Measurements from ENCODE around the gene SUN1. TPM values are rescaled to one million over a fixed set of nuclear protein-coding genes. Genes with fewer than 3 reads are reported as not detected.

SUN1 gene
- polyA plus RNA-seq, 1 of the 3 experiments (the other 2 are of a cell fraction) = 369 TPM

- no peak overlapping the region for H3K4me2 ChIP-seq
- H3K27ac ChIP-seq (ENCODE audit: low read depth in 2 of 2, low read length in 1 of 2) = no peak overlapping the region
- TF ChIP-seq TCF12 (IDR thresholded peaks at IDR 0.05) (no peak), REST (IDR thresholded peaks at IDR 0.05; ENCODE audit: low read depth, low read length) (no peak), MEF2A (IDR thresholded peaks at IDR 0.05; ENCODE audit: borderline replicate concordance, low read depth) (no peak), TEAD4 (IDR thresholded peaks at IDR 0.05; ENCODE audit: borderline replicate concordance, insufficient read depth) (no peak), FOXM1 (IDR thresholded peaks at IDR 0.05; ENCODE audit: low read depth) (no peak), TAF1 (IDR thresholded peaks at IDR 0.05; ENCODE audit: borderline replicate concordance, low read depth, low read length) (no peak), EZH2phosphoT487 (IDR thresholded peaks at IDR 0.05; ENCODE audit: borderline replicate concordance, low read depth) (no peak), GATA2 (CRISPR knock-in tag; IDR thresholded peaks at IDR 0.05) (no peak)
- WGBS (ENCODE audit: low lambda C conversion rate) = 94% methylated on average over 32 of the region's 43 CpGs
- peaks cover 11 to 49% of the 10 kb centered on the region in 2 experiments for H3K36me3 ChIP-seq (replicated peaks in 1 of 2; ENCODE audit: control insufficient read depth in 1 of 2, insufficient read depth in 2 of 2, low read length in 1 of 2)
- H3K4me3 ChIP-seq (ENCODE audit: low read depth in 2 of 2, low read length in 1 of 2) = no peak overlapping the region
- no peak for DNase-seq
- no peak overlapping the region for H3K9ac ChIP-seq
- ChIA-PET POLR2A (no interaction called here), CTCF (interaction anchor here (1.2 to 1.9 kb wide), 2 partner anchors 15 to 105 kb away, joined by 3 to 8 read pairs; no protein-coding TSS in a partner anchor)
- H4K20me1 ChIP-seq (ENCODE audit: insufficient read depth) = peaks cover 58% of the 10 kb centered on the region
- H3K4me1 ChIP-seq (ENCODE audit: control insufficient read depth in 1 of 2, insufficient read depth in 2 of 2, low read depth in 1 of 2, low read length in 1 of 2) = no peaks in the 10 kb centered on the region
- no peaks in the 10 kb centered on the region for H3K9me3 ChIP-seq
- no peaks in the 10 kb centered on the region for H3K27me3 ChIP-seq (ENCODE audit: insufficient read depth)
- H3K79me2 ChIP-seq (ENCODE audit: insufficient read depth) = peaks cover 61% of the 10 kb centered on the region
- H3F3A ChIP-seq (replicated peaks; ENCODE audit: insufficient read depth) = peaks cover 4% of the 10 kb centered on the region
- no peaks in the 10 kb centered on the region for H3K9me2 ChIP-seq
- H2AFZ ChIP-seq (ENCODE audit: low read depth) = no peak overlapping the region
These were observed 56.1 kb downstream of the SUN1 start for GRCh38 chr7:888081-889024.

GRCh38 chr7:889025-889390 is 56.7 kb downstream of the SUN1 start:
- no peak overlapping the region for H2AFZ ChIP-seq (ENCODE audit: low read depth)
- no peak for DNase-seq
- H3K4me3 ChIP-seq (ENCODE audit: low read depth in 2 of 2, low read length in 1 of 2) = no peak overlapping the region
- H4K20me1 ChIP-seq (ENCODE audit: insufficient read depth) = peaks cover 52% of the 10 kb centered on the region
- ChIA-PET CTCF (interaction anchor here (1.9 kb wide), 1 partner anchor 16 kb away, joined by 8 read pairs; no protein-coding TSS in a partner anchor), POLR2A (no interaction called here)
- H3K9ac ChIP-seq = no peak overlapping the region
- no peaks in the 10 kb centered on the region for H3K4me1 ChIP-seq (ENCODE audit: control insufficient read depth in 1 of 2, insufficient read depth in 2 of 2, low read depth in 1 of 2, low read length in 1 of 2)
- peaks cover 4% of the 10 kb centered on the region for H3F3A ChIP-seq (replicated peaks; ENCODE audit: insufficient read depth)
- H3K9me3 ChIP-seq = no peaks in the 10 kb centered on the region
- H3K4me2 ChIP-seq = no peak overlapping the region
- no peaks in the 10 kb centered on the region for H3K27me3 ChIP-seq (ENCODE audit: insufficient read depth)
- no peak overlapping the region for H3K27ac ChIP-seq (ENCODE audit: low read depth in 2 of 2, low read length in 1 of 2)
- TF ChIP-seq TCF12 (IDR thresholded peaks at IDR 0.05) (no peak), EP300 (IDR thresholded peaks at IDR 0.05; ENCODE audit: borderline replicate concordance in 1 of 2, low read depth in 1 of 2, low read length in 1 of 2) (no peak), ZBTB33 (IDR thresholded peaks at IDR 0.05; ENCODE audit: borderline replicate concordance, low read depth) (no peak), SIN3A (IDR thresholded peaks at IDR 0.05; ENCODE audit: borderline replicate concordance, low read depth, low read length) (no peak), NFIC (IDR thresholded peaks at IDR 0.05; ENCODE audit: borderline replicate concordance) (no peak), EZH2phosphoT487 (IDR thresholded peaks at IDR 0.05; ENCODE audit: borderline replicate concordance, low read depth) (no peak), REST (IDR thresholded peaks at IDR 0.05; ENCODE audit: low read depth, low read length) (no peak), MAX (IDR thresholded peaks at IDR 0.05; ENCODE audit: low read depth) (no peak)
- H3K36me3 ChIP-seq (replicated peaks in 1 of 2; ENCODE audit: control insufficient read depth in 1 of 2, insufficient read depth in 2 of 2, low read length in 1 of 2) = peaks cover 11 to 54% of the 10 kb centered on the region in 2 experiments
- H3K79me2 ChIP-seq (ENCODE audit: insufficient read depth) = peaks cover 54% of the 10 kb centered on the region
- no peaks in the 10 kb centered on the region for H3K9me2 ChIP-seq
- WGBS (ENCODE audit: low lambda C conversion rate) = 94% methylated on average over 13 of the region's 15 CpGs
